Colonic mucosa (tissue), 4 donors: ENCODE data around the gene SUPT3H. TPM values are rescaled to one million over a fixed set of nuclear protein-coding genes. Genes with fewer than 3 reads are reported as not detected.

Source experiments
- DNase-seq: peaks from one replicate; pipeline ENCODE4 v3.0.0-alpha.2; 2020
- H3K27ac ChIP-seq: fragments of 200-600 bp; one replicate; pipeline ENCODE4 v1.8.0; 2021
- H3K27me3 ChIP-seq: fragments of 200-600 bp; one replicate; pipeline ENCODE4 v1.8.0; 2021
- H3K36me3 ChIP-seq: fragments of 200-600 bp; one replicate; pipeline ENCODE4 v1.8.0; 2021
- H3K4me1 ChIP-seq: fragments of 200-600 bp; one replicate; pipeline ENCODE4 v1.8.0; 2021; ENCODE audit warnings: mild to moderate bottlenecking
- H3K4me3 ChIP-seq: fragments of 200-600 bp; one replicate; pipeline ENCODE4 v1.8.0; 2021
- H3K9ac ChIP-seq, 2 donors: one replicate each; pipeline ENCODE4 v1.7.0; 2013; ENCODE audit warnings: control low read depth in 2 of 2, low read depth in 2 of 2, low read length in 2 of 2
- H3K9me3 ChIP-seq: fragments of 200-600 bp; one replicate; pipeline ENCODE4 v1.8.0; 2021
- CTCF ChIP-seq: fragments of 200-600 bp; IDR thresholded peaks from one replicate; pipeline ENCODE4 v1.8.0; 2022; ENCODE audit warnings: antibody characterized with exemption, mild to moderate bottlenecking
- intact Hi-C: fragments of 100-400 bp; cut with DNase I; formaldehyde crosslinking; loops from one replicate; pipeline ENCODE4 v1.14.1; 2022
- total RNA-seq, 2 donors: library from RNA; stranded (reverse); fragmentation: NEBNext Ultra II Directional in 1 of 2; extraction: Animal tissue kit (Norgen Biotek cat#: 25700) in 1 of 2; gene quantifications; one replicate each; pipeline ENCODE4 v1.2.1, GENCODE V29; 2021
- donor health status: healthy.
- donor health status: DM: no; HTN: no; CAD: no.
- donor health status: DM: no; HTN: no; CAD: no.

The SUPT3H gene
- total RNA-seq, 2 donors from 2014 or later = 3.4 to 4.1 TPM

GRCh38 chr6:44923444-44923843, 454.3 kb downstream of the SUPT3H start:
- no peaks in the 10 kb centered on the region for H3K36me3 ChIP-seq
- no peaks in the 10 kb centered on the region for H3K9me3 ChIP-seq
- no peak for DNase-seq
- no peak for TF ChIP-seq CTCF
- H3K4me3 ChIP-seq = no peak overlapping the region
- intact Hi-C loops = no loop called here
- H3K27ac ChIP-seq = no peak overlapping the region
- no peaks in the 10 kb centered on the region for H3K4me1 ChIP-seq
- no peaks in the 10 kb centered on the region for H3K27me3 ChIP-seq
- no peak overlapping the region for H3K9ac ChIP-seq

GRCh38 chr6:44921798-44922197, 455.9 kb downstream of the SUPT3H start:
- Histone ChIP-seq H3K9ac (no peak overlapping the region), H3K27ac (no peak overlapping the region), H3K36me3 (no peaks in the 10 kb centered on the region), H3K27me3 (no peaks in the 10 kb centered on the region), H3K4me1 (no peaks in the 10 kb centered on the region), H3K9me3 (no peaks in the 10 kb centered on the region), H3K4me3 (no peak overlapping the region)
- intact Hi-C loops = no loop called here
- no peak for DNase-seq
- no peak for TF ChIP-seq CTCF

- no peak for TF ChIP-seq CTCF
- intact Hi-C loops = no loop called here
- H3K36me3 ChIP-seq = no peaks in the 10 kb centered on the region
- no peak for DNase-seq
- no peak overlapping the region for H3K9ac ChIP-seq
- H3K27me3 ChIP-seq = no peaks in the 10 kb centered on the region
- H3K9me3 ChIP-seq = no peaks in the 10 kb centered on the region
- H3K4me1 ChIP-seq = no peaks in the 10 kb centered on the region
- H3K4me3 ChIP-seq = no peak overlapping the region
- no peak overlapping the region for H3K27ac ChIP-seq
Measured at GRCh38 chr6:44920952-44921491, 456.7 kb downstream of the SUPT3H start.

GRCh38 chr6:44918671-44919296, 458.9 kb downstream of the SUPT3H start:
- Histone ChIP-seq H3K9me3 (no peaks in the 10 kb centered on the region), H3K4me3 (no peak overlapping the region), H3K36me3 (no peaks in the 10 kb centered on the region), H3K27me3 (no peaks in the 10 kb centered on the region), H3K9ac (no peak overlapping the region), H3K4me1 (no peaks in the 10 kb centered on the region), H3K27ac (no peak overlapping the region)
- intact Hi-C loops = no loop called here
- no peak for DNase-seq
- no peak for TF ChIP-seq CTCF

- H3K4me1 ChIP-seq = no peaks in the 10 kb centered on the region
- H3K27ac ChIP-seq = no peak overlapping the region
- no peak for TF ChIP-seq CTCF
- H3K9me3 ChIP-seq = no peaks in the 10 kb centered on the region
- H3K27me3 ChIP-seq = no peaks in the 10 kb centered on the region
- no peaks in the 10 kb centered on the region for H3K36me3 ChIP-seq
- no peak overlapping the region for H3K4me3 ChIP-seq
- no peak for DNase-seq
- intact Hi-C loops = no loop called here
- no peak overlapping the region for H3K9ac ChIP-seq
Measured at GRCh38 chr6:44917430-44917829, 460.3 kb downstream of the SUPT3H start.
